Retina (tissue), 1 donor: ENCODE results near the gene NAV2.
"Not testable (repeated sequence)": the region's sequence is repeated elsewhere in the genome, so short reads cannot be mapped to it uniquely, and the experiment has no call there.

Source experiments
- DNase-seq: peaks from one replicate; pipeline ENCODE4 v3.0.0-alpha.2; 2016

The NAV2 gene

DNA sequence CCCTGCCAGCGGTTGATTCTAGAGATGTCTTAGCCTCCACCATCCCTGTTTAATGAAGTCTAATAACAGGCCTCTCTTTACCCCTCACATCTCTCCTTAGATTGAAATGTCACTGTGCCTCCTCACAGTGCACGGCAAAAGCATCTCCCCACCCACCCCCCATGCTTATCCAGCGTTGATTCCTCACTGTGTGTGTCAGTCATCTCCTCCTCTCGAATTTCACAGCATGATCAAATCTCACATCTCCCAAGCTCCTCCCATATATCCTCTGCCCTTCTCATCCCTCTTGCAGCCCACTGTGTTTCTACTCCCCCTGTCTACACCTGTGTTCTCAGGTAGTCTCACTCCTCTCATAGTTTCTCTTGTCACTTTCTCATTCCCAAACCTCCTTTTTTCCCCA, 363.0 kb downstream of the NAV2 start:
- DNase-seq = no peak

DNA sequence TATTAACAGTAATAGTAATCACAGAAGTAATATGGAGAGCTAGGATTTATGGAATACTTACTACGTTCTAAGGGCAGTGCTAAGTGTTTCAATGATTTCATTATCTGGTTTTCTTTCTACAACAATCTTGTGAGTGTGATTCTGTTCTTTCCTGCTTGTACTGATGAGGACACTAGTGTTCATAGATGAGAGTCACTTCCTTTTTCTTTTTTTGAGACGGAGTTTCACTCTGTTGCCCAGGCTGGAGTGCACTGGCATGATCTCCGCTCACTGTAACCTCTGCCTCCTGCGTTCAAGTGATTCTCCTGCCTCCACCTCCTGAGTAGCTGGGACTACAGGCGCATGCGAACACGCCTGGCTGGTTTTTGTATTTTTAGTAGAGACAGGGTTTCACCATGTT, 366.2 kb downstream of the NAV2 start:
- DNase-seq = no peak

DNA sequence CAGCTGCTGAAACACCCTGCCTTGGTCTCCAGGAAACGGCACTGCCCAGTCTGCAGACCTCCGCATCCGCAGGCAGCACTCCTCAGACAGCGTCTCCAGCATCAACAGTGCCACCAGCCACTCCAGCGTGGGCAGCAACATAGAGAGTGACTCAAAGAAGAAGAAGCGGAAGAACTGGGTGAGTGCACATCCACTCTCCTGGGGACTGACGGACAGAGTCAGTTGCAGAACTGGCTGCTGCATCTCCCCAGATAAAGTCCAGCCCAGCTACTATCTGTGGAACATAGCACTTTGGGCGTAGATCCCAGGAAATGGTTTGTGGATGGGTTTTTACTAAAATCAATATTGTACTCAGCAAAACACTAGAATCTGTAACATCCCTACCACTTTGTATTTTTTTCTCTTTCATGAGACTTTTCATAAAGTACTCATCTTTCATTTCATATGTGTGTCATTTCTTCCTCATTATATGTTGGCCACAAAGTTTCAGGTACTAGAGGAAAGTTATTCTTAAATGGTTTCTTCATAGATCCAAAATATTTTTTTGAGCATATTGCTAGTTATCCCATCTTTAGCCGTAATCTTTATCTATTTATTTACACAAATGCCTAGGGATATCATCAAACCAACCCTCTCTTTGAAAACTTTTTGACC, 367.5 kb downstream of the NAV2 start:
- DNase-seq = no peak

DNA sequence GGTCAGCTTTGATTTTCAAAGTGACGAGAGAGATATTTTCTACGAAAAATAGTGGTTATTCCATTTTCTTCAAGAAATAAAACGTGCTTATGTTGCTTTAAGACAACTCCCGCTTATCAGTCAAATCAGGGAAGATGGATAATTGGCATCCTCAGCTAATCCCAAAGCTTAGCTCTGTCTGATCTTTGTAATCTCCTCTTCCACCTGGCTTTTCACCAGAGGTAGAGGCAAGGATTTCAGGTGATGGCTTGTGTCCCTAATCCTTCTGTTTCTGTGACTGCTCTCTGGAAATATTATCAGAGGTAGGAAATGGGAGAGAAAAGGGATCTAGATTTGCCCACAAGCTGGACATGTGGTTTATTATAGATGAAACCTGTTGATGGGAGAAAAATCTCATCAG, 368.7 kb downstream of the NAV2 start:
- DNase-seq = no peak

DNA sequence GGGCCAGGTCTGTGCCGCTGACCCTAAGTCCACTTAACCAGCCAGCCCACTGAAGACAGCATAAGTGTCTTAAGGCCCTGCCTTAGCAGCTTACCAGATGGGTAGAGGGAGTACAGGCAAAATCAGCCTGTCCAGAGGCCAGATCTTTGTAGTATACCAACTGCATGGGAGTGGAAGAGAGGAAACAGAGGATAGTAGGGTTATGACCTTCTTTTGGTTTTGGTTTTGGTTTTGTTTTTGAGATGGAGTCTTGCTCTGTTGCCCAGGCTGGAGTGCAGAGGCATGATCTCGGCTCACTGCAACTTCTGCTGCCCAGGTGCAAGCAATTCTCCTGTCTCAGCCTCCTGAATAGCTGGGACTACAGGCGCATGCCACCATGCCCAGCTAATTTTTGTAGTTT, 371.2 kb downstream of the NAV2 start:
- DNase-seq = not testable (repeated sequence)

DNA sequence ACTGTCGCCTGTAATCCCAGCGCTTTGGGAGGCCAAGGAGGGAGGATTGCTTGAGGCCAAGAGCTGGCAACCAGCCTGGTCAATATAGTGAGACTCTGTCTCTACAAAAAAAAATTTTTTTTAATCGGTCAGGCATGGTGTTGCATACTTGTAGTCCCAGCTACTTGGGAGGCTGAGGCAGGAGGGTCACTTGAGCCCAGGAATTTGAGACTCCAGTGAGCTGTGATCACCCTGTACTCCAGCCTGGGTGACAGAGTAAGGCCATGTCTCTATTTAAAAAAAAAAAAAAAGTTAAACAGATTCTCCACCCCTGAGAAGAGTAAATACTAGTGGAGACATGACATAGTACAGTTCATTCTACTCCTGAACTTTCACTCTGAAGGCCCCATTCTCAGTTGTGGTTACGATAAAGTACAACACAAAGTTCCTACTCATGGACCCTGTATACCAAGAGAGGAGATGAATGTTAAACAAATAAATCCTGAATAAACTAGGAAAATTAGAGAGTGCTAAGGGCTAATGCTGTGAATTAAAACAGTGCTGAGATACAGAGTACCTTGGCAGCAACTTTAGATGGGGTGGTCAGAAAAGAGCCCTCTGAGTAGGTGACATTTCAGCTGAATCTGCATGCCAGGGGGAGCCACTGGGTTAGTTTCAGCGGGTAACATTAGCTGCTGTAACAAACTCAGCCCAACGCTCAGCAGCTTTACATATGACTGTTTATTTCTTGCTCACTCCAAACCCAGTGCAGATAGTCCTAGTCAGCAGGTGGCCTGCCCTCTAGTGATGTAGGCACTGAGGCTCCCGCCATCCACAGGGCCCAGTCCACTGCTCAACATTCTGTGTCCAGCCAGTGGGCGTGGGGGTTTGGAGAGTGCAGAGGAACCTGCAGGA, 372.5 kb downstream of the NAV2 start:
- no peak for DNase-seq

DNA sequence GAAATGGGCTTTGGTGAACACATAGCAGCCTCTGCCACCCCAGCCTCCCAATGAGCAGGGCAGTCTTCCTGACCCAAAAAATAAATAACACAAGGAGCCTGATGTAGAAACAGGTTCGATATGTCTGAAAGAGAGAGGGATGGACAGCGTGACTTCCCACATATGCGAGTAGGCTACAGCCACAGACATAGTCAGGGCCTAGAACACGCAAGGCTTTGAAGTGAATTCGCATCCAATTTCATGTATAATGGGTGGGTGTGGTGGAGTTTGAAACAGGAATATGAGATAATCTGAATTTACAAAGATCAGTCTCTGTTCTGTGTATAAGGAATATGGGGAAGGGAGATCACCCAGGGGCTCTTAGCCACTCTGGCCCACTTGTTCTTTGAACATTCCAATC, 373.3 kb downstream of the NAV2 start:
- DNase-seq = no peak

DNA sequence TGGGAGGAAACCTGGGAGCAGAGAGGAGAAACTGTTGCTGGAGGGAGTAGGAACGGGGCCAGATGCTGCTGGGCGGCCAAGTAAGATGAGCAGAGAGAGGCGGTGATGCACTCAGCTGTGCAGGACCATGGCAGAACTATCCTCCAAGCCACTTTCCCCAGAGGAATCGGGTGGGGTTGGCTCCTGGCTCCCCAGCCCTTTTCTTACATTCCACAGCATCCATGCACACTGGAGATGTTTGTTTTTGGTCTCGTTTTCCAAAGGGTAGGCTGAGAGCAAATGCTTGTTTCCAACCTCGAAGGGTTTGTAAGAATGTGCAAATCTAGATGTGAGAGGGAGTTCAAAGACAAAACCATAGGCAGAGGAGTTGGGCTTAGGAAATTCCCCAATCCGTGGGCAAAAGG, 374.5 kb downstream of the NAV2 start:
- no peak for DNase-seq

DNA sequence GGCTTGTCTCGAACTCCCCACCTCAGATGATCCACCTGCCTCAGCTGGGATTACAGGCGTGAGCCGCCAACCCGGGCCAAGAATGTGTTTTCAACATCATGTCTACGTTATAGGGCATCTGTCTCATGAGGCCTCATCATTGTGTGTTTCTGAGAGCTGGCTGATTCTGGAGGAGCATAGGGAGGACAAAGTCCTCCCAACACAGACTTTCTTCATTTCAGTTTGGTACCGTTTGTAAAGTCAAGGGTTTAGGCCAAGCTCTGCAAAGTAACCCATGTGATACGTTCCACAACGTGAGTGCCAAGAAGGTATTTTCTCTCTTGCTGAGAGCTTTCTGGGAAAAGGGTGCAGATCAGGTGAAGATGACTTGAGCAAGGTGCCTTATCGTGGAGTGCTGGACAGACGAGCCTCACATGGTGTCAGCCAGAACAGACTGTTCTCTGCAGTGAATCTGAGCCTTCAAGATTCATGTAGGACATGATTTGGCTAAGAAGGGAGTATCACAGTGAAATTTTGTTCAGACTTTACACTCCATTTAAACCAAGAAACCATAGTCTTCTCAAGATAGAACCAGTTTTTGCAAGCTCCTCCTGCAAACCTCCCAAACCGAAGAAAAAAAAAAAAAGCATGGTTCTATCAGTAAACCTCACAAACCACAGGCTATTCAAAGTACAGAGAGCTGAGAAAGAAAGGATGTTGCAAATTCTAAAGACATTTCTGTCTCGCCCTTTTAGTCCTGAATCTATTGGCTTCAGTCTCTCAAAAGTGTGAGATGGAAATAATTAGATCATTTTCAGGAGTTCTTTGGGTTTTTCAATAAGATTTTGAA, 376.0 kb downstream of the NAV2 start:
- DNase-seq = no peak

DNA sequence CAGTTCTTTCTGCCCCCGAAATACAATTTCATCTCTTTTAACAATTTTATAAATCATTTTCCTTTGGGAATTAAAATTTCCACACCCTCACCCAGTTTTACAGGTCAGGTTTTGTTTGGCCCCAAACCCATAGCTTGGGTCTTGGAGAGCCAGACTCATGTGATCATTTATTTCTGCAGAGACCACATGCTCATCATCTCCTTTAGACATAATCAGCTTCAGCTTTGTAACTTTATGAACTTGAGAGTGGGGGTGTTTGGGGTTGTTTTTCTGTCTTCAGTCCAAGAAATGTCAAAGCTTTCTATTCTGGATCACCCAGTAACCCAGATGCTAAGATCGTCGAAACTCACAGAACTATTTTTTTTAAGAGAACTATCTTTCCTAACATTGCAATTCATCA, 376.7 kb downstream of the NAV2 start:
- DNase-seq = no peak

DNA sequence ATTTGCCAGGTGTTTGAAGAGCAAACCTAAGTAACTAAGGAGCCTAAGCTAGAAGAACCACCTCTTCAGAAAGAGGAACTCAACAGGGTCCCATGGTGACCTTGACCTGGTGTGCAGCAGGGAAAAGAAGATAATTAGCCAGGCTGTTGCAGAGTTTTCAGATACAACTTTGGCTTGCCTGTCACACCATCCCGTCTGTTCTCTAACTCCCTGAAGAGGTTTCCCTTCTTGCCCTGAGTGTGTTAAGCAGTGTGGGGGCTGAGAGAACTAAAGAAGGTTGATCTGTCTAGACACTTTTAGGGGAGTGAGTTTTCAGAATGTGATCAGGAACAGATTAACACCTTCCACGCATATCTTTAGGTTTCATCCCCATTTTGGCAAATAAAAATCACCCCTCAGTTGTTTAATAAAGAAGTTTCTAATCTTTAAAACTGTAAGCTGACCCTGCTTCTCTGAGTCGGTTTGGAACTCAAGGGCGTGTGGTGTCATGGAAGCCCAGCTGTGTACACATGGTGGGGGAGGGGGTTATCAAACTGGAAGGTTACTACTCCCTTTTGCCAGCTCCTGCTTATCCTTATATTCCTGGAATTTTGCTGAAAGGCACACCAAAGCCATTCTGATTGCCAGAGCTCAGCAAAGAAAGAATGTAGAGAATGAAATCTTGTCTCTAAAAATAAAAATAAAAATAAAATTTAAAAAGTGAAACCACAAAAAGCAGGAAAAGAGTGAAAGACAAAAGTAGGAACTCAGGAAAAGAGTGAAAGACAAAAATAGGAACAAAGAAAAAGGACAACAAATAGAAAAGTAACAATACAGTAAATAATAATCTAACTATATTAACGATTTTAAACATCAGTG, 377.4 kb downstream of the NAV2 start:
- no peak for DNase-seq

DNA sequence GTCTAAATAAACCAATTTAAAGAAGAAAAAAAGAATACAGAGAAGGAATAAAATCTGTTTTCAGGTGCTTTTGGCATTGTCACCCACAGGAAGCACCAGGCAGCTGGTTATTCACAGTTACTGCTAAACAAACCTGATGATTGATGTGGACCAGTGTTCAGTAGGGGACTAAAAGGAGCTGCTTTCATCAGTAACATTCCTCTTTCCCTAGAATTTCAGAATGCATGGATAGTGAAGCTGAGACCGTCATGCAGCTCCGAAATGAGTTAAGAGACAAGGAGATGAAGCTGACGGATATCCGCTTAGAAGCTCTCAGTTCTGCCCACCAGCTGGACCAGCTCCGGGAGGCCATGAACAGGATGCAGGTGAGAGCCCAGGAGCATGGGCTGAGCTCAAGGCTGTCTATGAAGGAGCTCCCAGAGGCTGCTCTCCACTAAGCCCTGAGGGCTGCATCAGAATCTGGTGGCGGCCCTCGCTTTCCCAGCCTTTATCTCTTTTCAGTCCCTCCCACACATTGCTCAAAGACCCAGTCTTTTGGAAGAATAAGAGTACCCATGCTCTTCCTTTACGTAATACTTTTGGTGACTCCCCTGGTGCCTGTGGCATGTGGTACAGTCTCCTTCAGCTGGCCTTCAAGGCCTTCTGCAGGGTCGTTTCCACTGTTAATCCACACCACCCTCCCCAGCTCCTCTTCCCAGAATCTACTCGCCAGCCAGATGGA, 378.2 kb downstream of the NAV2 start:
- no peak for DNase-seq

DNA sequence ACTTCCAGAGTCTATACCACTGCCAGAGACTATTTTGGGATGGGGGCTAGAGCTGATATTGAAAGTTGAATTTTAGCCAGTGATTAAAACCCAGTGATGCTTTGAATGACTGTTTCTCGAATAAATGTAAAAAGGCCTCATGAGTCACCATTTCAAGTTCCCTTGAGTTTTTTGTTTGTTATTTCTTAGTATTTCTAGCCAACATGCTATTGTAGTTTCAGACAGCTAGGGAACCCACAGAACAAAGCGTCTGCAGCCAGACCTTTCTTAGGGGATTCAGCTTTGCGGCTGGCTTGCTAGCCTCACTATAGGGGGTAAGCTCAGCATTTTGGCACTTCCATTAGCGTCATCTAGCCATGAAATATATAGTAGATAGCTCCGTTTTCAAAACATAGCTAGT, 381.1 kb downstream of the NAV2 start:
- DNase-seq = no peak

DNA sequence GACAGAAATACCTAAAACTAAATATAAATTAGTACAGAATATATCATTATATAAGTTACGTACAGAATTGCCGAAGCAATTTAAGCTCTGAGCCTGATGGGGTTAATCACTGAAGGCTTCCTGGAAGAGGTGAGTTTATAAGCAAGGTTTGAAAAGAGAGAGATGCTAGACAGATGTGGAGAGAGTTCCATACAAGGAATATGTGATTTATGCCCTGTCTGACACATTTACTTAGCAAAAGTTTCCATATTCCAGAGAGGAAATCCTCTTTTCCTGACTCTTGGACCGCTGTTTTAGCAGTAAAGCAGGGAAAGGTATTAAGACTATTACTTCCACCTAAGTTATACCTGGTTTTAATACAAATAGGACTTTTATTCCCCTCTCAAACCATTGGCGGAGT, 382.6 kb downstream of the NAV2 start:
- no peak for DNase-seq

DNA sequence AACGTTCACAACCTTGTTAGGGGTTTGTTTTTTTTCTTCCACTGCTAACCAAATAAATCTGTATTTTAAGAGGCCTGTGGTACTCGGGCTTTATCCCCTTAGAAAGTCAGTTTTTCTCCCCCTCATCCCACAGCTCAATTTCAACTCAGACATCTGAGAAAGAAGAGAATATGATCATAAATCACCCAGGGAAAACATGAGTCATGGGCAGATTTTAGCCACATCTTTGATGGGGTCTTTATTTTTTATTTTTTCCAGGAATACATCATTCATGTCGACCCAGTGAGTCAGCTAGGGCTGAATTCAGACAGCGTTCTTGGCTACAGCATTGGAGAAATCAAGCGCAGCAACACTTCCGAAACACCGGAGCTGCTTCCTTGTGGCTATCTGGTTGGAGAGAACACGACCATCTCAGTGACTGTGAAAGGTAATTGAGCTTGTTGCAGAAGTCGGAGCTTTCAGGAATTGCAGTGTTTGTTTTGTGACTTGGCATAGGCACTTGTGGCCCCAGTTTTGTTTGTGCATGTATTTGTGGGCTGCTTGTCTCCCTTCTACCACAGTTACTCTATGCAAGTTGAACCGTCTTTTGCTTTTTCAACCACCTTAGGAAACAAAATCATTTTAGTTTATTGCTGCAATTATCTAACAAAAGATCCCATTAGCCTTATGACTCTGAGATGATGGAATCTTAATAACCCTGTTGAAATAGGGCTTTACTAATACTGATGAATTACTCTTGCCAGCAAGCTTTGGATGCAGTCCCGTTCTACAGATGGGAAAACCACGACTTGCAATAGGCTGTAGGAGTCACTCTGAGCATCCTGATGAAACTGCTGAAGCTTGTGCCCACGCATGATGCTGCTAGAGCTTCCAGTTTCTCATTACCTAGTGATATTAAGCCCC, 384.9 kb downstream of the NAV2 start:
- DNase-seq = no peak

DNA sequence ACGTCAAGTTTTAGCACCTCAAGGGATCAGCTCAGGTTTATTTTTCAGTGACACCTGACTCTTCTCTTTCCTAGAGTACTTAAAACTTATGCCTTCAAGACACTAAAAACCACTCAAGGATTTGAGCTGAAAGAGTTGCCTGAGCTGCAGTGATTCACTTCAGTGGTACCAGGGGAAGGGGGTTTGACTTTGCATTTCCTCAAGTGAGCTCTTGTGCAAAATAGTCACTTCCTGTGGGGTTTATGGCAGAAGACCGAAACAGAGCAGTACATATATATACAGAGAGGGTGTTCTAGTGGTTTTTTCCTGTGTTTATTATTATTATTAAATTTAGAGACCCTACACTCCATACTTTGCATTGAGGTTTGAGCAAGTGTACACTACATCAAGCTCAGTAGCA, 386.9 kb downstream of the NAV2 start:
- no peak for DNase-seq

DNA sequence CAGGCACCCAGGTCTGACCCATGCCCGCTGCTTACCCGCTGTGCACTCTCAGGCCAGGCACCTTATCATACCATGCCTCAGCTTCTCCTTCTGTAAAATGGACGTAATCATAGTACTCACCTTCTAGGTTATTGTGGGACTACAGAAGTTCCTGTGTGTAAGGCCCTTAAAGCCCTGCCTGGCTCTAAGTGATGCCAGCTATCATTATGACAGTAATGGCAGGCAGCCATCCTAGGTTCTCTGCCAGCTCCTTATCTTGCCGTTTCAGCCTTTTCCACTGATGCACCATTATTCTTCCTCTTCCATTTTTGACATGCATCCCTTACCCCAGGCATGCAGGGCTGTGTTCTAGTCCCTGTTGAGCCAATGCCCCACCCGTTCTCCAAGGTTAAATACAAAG, 389.8 kb downstream of the NAV2 start:
- DNase-seq = no peak

DNA sequence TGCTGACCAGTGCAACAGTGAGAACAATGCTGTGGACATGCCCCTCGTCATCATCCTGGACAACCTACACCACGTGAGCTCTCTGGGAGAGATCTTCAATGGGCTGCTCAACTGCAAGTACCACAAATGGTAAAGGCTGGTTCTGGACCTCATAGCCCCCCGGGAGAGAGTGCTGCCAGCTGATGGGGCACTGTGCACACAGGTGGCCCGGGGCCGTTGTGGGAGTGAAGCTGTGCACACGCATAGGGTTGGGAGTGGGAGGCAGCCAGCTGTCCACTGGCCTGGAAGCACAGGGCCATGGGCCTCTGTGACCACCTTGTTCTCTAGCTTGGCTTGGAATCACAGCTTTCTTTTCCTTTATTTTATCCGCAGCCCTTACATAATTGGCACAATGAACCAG, 390.6 kb downstream of the NAV2 start:
- no peak for DNase-seq

DNA sequence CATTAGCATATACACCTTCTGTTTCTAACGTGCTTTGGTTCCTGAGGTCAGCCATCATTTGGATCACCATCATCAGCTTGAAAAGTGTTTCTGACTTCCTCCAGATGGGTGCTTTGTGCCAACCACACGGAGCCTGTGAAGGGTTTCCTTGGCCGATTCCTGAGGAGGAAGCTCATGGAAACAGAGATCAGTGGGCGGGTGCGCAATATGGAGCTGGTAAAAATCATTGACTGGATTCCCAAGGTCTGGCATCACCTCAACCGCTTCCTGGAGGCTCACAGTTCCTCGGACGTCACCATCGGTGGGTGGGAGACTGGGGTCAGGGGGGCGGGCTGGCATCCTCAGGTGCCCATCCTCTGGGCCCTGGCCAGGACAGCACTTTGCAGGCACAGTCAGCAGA, 392.8 kb downstream of the NAV2 start:
- DNase-seq = no peak

DNA sequence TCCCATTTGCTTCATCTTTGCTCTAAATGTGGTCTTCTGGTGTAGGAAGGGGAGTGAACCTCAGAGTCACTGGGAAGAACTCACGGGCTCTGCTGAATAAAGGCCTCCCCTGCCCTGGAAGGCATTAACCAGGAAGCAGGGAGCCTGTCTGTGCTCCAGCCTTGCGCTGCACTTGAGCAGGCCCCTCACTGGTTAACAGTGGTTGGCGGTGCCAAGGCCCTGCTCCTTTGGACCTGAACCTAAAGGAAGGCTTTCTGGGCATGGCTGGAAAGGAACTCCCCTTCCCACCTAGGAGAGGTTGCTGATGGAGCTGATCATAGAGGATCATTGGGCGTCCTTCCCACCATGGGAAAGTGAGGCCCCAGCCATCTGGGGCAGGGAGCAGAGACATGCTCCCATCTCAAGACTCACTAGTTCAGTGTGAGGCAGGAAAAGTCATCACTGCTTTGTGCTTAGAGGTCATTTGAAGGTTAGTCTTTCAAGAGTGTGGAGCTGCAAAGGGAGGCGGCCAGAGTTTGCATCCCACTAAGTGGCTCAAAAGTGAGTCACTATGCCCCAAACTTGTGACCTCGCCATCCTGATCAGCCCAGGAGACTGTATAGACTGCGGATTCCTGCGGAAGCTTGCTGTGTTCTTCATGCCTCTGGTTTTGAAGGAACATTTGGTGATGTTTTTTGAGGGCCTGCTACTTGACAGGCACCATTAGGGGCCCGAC, 397.3 kb downstream of the NAV2 start:
- no peak for DNase-seq
